Ramos (cell line): ENCODE data around the gene SRBD1.

Experiments
- in situ Hi-C: fragments of 300-500 bp; cut with MboI; formaldehyde crosslinking; loops from one replicate; pipeline ENCODE4 v1.14.3; 2022; ENCODE audit warnings: low sequenced_read_pairs; ENCODE audit not compliant: unreplicated experiment

Gene SRBD1

DNA sequence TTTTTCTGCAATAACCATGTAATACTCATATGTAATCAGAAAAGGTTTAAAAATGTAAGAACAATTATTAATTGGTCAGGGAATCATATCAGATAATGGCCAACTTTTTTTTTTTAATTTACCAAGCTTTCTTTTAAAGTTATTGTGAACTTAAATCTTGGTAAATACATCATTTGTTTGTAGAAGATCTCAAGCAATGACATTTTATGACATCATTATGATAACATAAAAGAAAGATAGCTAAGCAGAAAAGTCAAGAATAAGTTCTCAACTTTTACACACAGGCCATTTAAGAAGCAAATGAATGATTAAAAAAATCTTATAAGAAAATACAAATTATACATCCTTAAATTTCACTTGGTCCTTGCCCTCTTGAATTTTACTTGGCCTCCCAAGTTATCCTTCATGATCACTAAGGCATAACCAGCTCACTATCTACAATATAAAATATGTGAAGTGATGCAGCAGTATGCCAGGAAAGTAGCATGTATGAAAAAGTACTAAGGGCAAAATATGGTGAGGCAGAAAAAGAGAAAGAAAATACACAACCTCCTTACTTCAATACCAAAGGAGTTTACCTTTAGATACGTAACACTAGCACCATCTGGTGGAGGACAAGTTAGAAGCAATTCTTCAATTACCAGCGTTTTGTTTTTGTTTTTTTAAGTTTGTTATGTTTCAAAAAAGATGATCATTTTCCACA lies 116.6 kb downstream of the SRBD1 start:
- in situ Hi-C loops, result loop anchor here (10.0 kb wide), 1 partner anchor 510 kb away; no protein-coding TSS in a partner anchor

DNA sequence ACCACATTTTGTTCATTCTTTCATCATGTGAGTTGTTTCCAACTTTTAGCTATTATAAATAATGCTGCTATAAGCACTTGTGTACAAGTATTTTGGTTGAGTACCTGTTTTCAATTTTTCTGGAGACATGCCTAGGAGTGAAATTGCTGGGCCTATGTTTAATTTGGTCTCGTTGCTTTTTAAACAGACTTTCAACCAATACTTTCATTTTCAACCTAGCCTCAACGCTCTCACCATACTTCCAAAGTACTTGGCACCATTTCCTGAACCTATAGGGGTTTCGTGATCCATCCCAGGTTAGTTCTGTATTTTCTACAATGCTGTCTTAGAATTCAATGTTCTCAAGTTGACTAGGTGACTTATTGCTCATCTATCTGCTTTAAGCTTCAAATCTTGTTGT lies 126.1 kb downstream of the SRBD1 start:
- in situ Hi-C loops, result no loop called here

DNA sequence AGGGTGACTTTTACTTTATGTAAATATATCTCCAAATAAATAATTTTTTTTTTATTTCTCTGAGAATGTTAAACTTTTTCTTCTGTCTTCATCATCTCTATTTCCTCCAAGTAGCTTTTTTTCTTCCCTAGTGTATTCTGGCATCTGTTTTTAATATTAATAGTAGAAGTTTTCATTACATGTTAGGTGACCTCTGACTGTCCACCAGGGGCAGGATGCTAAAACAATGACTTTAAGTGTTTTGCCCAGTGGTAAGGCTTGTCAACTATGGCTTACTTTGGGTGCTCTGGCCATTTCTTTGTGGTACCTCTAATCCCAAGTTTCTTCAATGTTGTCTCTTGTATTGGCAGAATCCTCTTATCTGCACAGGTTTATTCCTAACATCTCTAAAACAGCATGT lies 127.1 kb downstream of the SRBD1 start:
- in situ Hi-C loops, result no loop called here

DNA sequence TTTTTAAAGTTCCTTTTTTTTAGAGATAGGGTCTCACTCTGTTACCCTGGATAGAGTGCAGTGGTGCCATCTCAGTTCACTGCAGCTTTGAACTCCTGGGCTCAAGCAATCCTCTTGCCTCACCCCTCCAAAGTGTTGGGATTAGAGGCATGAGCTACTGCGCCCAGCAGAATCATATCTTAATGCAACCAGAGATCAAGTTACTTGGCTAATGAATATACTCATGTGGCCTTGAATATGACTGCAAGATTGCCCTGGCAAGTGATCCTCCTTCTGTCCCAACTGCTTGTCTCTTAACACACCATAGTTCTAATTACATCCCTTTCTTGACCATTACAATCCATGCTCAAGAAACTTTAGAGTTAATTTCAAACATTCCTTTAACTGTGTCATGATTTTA lies 133.5 kb downstream of the SRBD1 start:
- in situ Hi-C loops, result no loop called here

DNA sequence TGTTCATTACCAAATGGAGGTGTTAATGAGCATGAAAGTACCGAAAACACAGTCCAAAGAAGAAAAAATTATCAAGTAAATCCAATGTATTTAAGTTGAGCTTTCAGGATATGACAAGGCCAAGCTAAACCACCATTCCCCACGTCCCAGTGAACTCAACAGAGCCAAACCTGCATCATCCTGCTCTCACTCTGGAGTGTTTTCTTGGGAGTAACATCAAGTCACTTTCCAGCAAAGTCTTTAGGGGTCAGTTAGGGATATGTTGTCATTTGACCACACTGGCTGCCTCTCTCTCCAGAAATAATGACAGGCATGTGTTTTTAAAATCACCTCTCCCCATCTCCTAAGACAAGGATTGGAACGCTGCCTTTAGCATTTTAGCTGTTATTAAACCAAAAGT lies 140.5 kb downstream of the SRBD1 start:
- in situ Hi-C loops, result no loop called here

DNA sequence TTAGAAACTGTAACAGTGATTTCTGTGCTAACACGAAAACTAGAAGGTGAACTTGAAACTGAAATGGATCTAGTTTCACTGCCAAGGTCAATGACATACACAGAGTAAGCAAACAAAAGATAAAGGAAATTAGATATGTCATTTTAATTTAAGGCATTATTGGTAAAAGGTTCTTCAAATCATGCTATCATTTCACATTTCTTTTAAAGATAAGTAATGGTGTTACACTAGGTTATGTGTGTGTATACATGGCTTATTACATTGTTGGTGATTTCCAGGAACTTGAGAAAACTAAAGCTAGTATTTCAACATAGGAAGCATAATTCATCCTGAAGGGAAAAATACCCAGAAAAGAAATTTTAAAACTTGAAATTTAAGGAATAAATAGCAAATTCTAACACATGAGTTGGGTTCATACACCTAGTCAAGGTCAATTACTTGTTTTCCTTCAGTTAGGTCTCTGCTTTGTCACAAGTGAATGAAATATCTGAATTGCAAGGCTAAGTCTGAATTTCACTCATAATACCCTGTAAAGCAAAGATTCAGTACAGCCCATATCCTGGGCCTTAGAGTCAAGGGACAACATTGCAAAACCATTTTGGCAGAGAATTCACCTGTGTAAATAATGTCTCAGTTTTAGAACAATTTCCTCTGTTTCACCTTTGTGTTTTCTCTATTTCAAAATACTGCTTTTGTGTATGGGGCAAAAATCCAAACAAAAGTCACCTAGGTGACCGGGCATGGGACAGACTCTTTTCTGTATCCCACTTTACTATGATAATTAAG lies 141.6 kb downstream of the SRBD1 start:
- in situ Hi-C loops, result no loop called here

DNA sequence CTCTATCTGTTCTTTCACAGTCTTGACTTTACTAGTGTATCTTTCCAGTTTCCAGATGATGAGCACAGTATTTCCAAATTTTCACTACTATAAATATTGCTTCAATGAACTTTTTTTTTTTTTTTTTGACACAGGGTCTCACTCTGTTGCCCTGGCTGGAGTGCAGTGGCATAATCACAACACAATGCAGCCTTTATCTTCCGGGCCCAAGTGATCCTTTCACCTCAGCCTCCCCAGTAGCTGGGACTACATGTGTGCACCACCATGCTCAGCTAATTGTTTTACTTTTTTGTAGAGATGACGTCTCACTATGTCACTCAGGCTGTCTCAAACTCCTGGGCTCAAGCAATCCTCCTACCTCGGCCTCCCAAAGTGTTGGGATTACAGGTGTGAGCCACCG lies 142.8 kb downstream of the SRBD1 start:
- in situ Hi-C loops, result no loop called here

DNA sequence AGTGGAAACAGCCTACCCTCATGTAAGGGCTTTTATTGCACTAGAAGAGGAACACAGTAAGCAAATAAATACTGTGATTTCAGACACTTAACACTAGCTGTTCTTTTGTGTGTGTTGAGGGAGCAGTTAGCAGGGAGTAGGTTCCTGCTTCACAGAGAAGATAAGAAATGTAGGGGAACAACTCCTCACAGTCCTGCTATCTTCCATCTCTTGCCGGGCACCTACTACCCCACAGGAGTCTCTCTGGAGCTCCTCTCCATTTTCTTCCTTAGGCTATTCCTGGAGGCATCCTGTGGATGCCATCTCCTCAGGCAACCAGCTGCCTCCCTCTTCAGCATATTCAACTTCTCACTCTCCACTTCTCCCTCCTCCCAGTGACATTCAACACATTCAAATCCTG lies 145.0 kb downstream of the SRBD1 start:
- in situ Hi-C loops, result no loop called here

DNA sequence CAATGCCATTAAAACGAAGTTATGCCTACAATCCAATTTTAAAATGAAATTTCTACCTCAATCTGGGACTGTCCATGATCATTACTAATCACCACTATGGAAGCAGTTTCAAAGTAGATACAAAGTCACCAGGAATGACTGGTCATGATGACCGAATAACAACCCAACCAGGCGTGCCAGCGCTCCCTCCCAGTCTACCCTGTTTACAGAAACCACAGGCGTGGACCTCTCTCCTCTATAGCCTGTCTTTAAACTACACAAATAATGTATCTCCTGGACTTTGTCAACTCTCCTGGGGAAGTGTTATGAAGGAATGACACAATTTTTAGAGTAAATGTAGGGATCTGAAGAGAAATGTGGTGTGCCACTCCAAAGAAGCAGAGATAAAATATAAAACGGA lies 150.2 kb downstream of the SRBD1 start:
- in situ Hi-C loops, result no loop called here

DNA sequence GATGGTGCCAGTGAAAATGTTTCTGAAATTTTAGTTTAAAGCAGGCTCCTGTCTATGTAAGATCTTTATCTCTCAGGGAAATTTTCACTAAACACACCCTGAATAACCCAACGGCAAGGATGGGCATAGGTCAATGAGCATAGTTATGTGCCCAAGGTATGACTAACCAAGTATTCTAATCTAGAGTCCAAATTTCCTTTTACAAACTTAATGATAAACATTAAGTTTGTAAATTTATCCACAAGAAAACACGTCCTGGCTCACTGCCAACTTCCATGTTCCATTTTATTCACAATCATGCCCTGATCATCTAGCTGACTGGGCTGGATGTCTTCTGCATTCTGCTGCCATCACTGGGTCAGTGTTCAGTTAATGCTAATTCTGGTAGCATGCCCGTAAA lies 151.2 kb downstream of the SRBD1 start:
- in situ Hi-C loops, result no loop called here

DNA sequence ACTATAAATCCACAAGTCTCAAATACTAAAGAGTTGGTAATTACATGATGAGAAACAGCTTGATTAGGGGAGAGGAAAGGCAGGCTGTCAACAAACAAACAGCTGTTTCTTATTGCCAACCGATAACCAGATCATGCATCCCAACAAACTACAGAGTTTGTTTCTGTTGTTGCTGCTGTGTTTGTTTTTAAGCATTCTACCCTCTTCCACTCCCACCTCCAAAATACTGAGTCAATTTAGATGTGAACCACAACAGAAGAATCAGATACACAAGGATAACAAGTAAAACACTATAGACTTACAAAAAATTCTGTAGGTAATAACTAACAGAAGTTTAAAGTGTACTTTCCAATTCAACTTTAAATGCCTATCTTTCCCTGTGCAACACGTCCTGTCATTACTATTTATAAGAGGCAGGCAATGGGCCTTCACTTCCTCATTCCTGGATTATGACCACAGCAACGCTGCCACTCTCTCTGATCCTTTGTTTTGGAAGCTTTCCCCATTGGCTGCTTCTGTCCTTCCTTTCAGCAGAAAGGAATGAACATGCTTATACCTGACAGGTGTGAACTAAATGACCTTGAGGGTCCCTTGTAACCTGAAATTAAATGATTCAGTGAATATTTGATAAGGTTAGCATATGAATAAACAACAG lies 152.0 kb downstream of the SRBD1 start:
- in situ Hi-C loops, result no loop called here

DNA sequence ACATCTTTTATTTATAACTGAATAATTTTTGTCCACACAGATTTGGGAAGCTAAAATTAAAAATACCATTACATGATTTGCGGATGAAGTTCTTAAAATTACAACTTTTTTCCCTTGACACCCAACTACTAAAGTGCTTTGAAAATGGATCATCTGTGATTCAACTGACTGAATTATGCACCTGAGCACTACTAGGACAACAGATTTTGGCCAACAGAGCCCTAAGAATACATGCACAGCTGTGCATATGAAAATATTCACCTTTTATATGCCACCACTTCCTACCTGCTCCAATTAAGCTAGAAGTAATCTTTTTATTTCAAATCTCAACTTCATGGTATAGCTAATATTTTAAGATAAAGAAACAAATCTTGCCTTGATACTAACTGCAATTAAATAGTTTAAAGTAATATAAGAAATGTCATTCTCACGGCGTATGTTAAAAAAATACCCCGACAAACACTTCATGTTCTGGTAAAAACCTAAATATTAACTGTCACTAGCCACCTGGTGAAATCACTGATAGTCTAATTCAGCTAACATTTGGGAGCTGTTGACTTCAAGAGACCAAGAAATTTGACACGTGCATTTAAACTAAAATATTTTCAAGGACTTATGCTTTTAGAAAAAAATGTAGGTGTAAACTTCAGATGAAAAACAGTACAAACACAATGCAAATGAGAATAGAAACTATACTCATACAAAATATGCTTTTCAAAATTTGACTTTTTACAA lies 153.7 kb downstream of the SRBD1 start:
- in situ Hi-C loops, result no loop called here

DNA sequence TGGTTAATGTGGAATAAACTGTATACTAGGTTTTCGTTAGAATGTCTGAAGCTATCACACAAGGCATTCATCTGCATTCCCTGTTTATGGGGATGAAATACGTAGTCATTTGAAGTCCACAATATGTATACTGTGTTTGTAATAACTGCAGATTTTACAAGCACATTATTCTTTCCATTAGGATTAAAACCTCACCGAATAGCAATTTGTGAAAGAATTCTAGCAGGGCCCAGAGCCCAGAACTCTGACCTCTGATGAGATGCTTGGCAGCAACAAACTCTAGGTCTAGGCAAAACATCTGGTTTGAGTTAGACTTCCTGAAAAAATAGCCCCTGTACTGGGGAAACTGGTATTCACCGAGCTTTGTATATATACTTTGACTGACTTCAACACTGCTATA lies 158.2 kb downstream of the SRBD1 start:
- in situ Hi-C loops, result no loop called here

DNA sequence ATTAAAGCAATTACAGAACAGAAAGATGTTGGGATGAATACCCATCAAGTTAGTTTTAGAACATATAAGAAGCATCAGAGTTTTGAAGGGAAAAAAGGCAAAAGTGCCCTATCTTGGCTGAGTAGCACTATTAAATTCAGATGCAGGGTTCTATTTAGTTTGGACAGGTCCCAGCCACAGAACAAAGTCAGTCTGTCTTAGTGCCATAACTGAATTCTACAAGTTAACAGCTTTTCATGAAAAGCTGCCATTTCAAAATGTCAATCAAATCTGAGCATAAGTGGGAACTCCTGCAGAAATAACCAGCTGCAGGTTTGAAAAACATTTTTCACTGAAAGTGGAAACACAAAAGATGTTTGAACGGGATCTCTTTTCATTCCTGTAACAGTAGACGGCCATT lies 160.4 kb downstream of the SRBD1 start:
- in situ Hi-C loops, result no loop called here

DNA sequence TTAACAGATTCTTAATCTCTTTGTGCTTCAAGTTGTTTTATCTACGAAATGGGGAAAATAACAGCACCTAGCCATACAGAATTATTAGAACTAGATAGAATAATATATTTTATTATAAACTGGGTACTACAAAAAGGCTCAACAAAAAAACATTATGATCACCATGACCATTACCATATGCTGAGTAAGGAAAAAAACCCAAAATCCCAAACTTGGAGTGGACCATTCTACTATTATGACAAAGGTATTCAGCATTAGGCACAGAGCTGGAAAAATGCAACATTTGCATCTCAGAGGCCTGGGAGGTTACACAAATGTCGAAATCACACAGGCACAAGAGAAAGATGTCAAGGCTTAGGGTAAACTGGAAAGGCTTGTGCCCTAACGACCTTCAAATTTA lies 162.8 kb downstream of the SRBD1 start:
- in situ Hi-C loops, result no loop called here

DNA sequence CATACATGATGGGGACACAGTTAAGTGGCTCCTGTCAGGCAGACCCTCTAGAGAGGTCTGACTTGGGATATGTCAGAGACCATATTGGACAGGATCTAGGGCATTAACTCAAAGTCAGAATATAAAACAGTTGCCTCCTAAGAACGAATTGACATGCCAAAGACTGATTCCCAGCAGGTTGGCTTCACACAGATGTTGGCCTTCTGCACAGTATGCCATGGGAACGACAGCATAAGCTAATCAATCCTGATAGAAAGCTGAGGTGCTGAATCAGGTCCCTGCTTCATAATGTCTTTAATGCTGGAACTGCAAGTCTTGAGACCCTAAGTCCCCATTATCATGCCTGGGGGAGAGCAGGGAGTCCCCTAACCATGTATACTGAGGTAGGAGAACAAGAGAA lies 165.1 kb downstream of the SRBD1 start:
- in situ Hi-C loops, result no loop called here

DNA sequence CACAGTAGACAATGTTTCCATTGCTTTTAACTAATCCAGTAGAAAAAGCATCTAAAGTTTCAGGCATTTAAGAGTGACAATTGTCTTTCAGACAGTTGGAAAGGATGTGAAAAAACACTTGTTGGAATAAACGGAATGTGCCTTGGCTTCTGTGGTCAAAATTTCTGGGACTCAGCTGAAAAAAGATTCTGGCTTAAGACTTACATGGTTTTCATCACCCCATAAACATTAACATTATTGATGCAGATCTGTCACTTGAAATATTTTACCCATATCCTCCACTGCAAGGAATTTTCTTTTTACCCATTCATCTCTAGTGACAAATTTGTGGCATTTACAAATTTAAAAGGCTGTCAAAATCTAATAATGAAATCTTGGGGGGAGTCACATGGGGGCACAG lies 166.0 kb downstream of the SRBD1 start:
- in situ Hi-C loops, result no loop called here

DNA sequence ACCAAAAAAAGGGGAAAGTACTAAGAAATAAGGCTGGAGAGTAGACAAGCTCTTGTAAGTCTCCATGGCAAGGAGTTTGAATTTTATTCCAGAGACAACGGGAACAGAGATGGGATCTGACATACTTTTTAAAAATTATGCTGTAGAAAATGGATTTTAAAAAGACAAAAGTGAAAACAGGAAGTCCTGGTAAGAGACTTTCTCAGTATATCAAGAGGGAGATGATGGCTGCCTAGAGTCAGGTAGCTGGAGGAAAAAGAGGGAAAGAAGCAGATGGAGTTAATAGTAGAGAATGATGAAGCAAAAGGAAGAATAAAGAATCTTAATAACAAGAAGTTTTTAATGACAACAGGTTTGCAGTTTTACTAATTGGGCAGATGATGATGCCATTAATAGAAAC lies 168.1 kb downstream of the SRBD1 start:
- in situ Hi-C loops, result no loop called here

DNA sequence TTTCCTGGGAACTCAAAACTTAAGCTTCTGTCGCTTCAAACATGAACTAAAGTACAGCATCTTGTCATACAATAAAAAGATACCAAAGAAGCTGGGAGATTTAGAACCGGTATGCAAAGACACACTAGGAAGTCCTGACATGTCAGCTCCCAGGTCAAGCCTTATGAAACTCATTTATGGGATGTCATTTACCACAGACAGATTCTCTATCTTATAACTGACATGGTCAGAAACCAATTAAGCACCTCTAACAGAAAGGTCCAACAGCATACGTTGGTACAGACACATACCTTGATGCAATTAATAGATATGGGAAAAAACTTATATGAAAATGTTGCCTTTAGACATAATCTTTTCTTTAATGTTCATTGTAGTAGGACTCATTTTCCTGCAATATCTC lies 169.0 kb downstream of the SRBD1 start:
- in situ Hi-C loops, result no loop called here

DNA sequence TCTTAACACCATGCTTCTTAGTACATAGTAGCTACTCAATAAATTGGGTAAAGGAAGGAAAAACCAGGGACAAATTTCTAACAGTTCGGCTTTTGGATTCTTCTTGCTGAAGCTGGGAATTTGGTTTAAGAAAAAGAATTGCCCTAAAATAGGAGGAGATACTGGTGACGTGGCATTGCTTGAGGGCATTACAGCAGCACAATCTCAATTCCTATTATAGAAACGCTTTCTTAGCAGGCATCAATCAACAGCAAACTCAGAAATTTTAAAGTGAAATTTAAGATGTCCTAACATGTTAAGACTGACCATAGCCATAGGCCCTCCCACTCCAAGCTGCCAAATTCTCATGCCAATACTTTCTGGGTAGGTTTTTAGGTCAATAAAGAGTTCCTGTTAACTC lies 169.5 kb downstream of the SRBD1 start:
- in situ Hi-C loops, result no loop called here
